Neural progenitor cell (in vitro differentiated cells): ENCODE measurements around the gene SLC1A4. TPM values are rescaled to one million over a fixed set of nuclear protein-coding genes. Genes with fewer than 3 reads are reported as not detected.

Experiments
- DNase-seq: peaks from one replicate; pipeline ENCODE4 v3.0.0-alpha.2; 2016; ENCODE audit warnings: low spot score
- H2AFZ ChIP-seq: fragments of 200-600 bp; sonication (generic); replicated peaks from 2 replicates; pipeline ENCODE4 v1.6.1; 2016; ENCODE audit warnings: antibody characterized with exemption
- H3F3A ChIP-seq: fragments of 200-600 bp; sonication (generic); 2 replicates; pipeline ENCODE4 v1.6.1; 2016; ENCODE audit warnings: antibody characterized with exemption, low read depth
- H3K27ac ChIP-seq: fragments of 200-600 bp; sonication (generic); 2 replicates; pipeline ENCODE4 v1.5.1; 2016; ENCODE audit warnings: mild to moderate bottlenecking
- H3K27me3 ChIP-seq: fragments of 200-600 bp; sonication (generic); 2 replicates; pipeline ENCODE4 v1.6.1; 2016; ENCODE audit warnings: mild to moderate bottlenecking, moderate library complexity
- H3K36me3 ChIP-seq: fragments of 200-600 bp; sonication (generic); 2 replicates; pipeline ENCODE4 v1.5.1; 2016
- H3K4me1 ChIP-seq: fragments of 200-600 bp; sonication (generic); 2 replicates; pipeline ENCODE4 v1.6.1; 2016; ENCODE audit warnings: mixed run types
- H3K4me2 ChIP-seq: fragments of 200-600 bp; sonication (generic); 2 replicates; pipeline ENCODE4 v1.6.1; 2016
- H3K4me3 ChIP-seq: fragments of 200-600 bp; sonication (generic); 2 replicates; pipeline ENCODE4 v1.5.1; 2016
- H3K79me2 ChIP-seq: fragments of 200-600 bp; sonication (generic); 2 replicates; pipeline ENCODE4 v1.6.1; 2016; ENCODE audit warnings: low read depth
- H3K9ac ChIP-seq: fragments of 200-600 bp; sonication (generic); 2 replicates; pipeline ENCODE4 v1.6.1; 2016
- H3K9me3 ChIP-seq: fragments of 200-600 bp; sonication (generic); 2 replicates; pipeline ENCODE4 v1.5.1; 2016; ENCODE audit warnings: low read depth
- H4K20me1 ChIP-seq: fragments of 200-600 bp; sonication (generic); 2 replicates; pipeline ENCODE4 v1.6.1; 2016; ENCODE audit warnings: low read depth
- H3K27ac Mint-ChIP-seq: 3 replicates; pipeline ENCODE4 v1.8.0; 2021; ENCODE audit warnings: mixed read lengths
- H3K27me3 Mint-ChIP-seq: 2 replicates; pipeline ENCODE4 v1.8.0; 2022; ENCODE audit warnings: low read depth, mild to moderate bottlenecking, inconsistent platforms, moderate library complexity, mixed read lengths; ENCODE audit not compliant: insufficient read depth
- H3K36me3 Mint-ChIP-seq: 3 replicates; pipeline ENCODE4 v1.8.0; 2021; ENCODE audit warnings: mixed read lengths
- H3K4me1 Mint-ChIP-seq: 3 replicates; pipeline ENCODE4 v1.8.0; 2021; ENCODE audit warnings: mixed read lengths
- H3K4me3 Mint-ChIP-seq: 3 replicates; pipeline ENCODE4 v1.8.0; 2021; ENCODE audit warnings: mild to moderate bottlenecking, moderate library complexity, mixed read lengths
- H3K9me3 Mint-ChIP-seq: 3 replicates; pipeline ENCODE4 v1.8.0; 2020; ENCODE audit warnings: mixed read lengths
- EZH2 ChIP-seq: fragments of 200-600 bp; sonication (generic); IDR thresholded peaks from 2 replicates; pipeline ENCODE4 v1.6.1; 2017; ENCODE audit warnings: antibody characterized with exemption, mild to moderate bottlenecking, moderate library complexity
- EZH2phosphoT487 ChIP-seq: fragments of 200-600 bp; sonication (generic); IDR thresholded peaks from 2 replicates; pipeline ENCODE4 v1.6.1; 2017; ENCODE audit warnings: antibody characterized with exemption
- total RNA-seq: library from RNA; depleted of rRNA; stranded (reverse); fragments of >200 nt; gene quantifications from 2 replicates; pipeline ENCODE4 v1.2.3, GENCODE V29; 2015; ENCODE audit warnings: low replicate concordance
- TF ChIP-seq, protein P1 (sequence below): fragments of 200-600 bp; sonication (generic); IDR thresholded peaks from 2 replicates; pipeline ENCODE4 v1.5.1; 2017; ENCODE audit warnings: antibody characterized with exemption, mild to moderate bottlenecking

SLC1A4 gene
- total RNA-seq, 1 donor from 2014 or later, result 1.3 TPM

DNA sequence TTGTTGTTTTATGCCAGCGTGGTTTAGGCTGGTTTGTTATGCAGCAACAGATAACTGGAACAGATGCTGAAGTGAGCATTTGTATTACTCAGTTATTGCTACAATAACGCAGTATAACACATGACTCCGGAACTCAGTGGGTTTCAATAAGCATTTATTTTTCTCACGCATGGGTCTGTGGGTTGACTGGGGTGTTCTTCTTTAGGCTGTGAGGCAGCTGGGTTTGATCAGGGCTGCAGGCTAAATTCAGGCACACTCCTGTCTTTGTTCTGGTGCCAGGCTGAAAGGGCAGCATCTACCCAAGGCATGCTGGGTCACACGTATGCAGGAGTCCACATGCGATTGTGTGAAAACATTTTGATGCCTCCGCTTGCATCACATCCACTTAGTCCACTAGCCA is 3.8 kb upstream of the SLC1A4 start:
- Histone ChIP-seq H2AFZ (no peak overlapping the region), H3K4me2 (no peak overlapping the region), H3K4me1 (peaks cover 15% of the 10 kb centered on the region), H3K36me3 (no peaks in the 10 kb centered on the region), H3K9ac (no peak overlapping the region), H4K20me1 (peaks cover 8% of the 10 kb centered on the region), H3K79me2 (no peaks in the 10 kb centered on the region), H3F3A (peaks cover 17% of the 10 kb centered on the region), H3K9me3 (no peaks in the 10 kb centered on the region), H3K4me3 (no peak overlapping the region), H3K27me3 (peaks cover 40% of the 10 kb centered on the region), H3K27ac (no peak overlapping the region)
- Mint-ChIP-seq H3K36me3 (peaks cover 2% of the 10 kb centered on the region), H3K4me3 (no peak overlapping the region), H3K4me1 (peaks cover 25% of the 10 kb centered on the region), H3K27ac (no peak overlapping the region), H3K27me3 (peaks cover 13% of the 10 kb centered on the region), H3K9me3 (no peaks in the 10 kb centered on the region)
- TF ChIP-seq, protein P1, sequence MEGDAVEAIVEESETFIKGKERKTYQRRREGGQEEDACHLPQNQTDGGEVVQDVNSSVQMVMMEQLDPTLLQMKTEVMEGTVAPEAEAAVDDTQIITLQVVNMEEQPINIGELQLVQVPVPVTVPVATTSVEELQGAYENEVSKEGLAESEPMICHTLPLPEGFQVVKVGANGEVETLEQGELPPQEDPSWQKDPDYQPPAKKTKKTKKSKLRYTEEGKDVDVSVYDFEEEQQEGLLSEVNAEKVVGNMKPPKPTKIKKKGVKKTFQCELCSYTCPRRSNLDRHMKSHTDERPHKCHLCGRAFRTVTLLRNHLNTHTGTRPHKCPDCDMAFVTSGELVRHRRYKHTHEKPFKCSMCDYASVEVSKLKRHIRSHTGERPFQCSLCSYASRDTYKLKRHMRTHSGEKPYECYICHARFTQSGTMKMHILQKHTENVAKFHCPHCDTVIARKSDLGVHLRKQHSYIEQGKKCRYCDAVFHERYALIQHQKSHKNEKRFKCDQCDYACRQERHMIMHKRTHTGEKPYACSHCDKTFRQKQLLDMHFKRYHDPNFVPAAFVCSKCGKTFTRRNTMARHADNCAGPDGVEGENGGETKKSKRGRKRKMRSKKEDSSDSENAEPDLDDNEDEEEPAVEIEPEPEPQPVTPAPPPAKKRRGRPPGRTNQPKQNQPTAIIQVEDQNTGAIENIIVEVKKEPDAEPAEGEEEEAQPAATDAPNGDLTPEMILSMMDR, result no peak
- no peak for TF ChIP-seq EZH2phosphoT487
- TF ChIP-seq EZH2, result no peak
- DNase-seq, result no peak

DNA sequence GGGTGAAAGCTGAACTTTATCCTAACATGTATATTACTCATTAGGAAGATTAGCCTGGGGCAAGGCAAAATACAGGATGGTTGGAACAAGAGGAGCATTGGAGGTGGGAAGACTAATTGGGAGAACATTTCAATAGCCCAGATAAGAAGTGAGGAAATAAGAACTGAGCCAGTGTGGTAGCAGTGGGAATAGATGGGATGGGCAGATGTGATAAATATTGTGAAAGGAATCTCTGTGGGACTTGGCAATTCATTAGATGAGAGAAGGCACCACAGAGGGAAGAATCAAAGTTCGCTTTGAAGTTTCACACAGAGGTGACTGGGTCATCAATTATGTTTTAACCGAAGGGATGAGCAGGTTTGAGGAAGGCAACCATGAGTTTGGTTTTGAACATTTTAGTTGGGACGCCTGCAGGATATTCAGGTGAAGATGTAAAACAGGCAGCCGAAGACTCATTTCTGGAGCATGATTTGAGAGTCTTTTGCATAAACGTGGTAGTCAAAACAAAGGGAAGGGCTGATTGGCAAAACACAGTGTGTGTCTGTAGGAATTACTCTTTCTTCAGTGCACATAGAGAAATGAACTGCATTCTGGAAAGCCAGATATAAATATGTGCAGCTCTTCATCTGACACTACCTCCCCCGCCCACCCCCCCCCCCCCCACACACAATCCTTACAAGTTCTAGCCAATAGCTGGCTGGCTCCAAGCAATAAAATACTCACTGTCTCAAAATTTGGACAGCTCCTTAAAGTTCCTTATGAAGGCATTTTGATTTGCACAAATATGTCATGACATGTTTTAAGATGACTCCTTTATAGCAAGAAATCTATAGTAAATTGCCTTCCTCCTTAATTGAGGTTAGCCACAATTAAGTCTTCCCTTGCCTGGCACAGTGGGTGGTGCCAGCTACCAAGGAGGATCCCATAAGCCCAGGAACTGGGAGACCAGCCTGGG is 1.9 kb upstream of the SLC1A4 start:
- Histone ChIP-seq H3K4me1 (peaks cover 15% of the 10 kb centered on the region), H3K9me3 (no peaks in the 10 kb centered on the region), H3K9ac (no peak overlapping the region), H4K20me1 (peaks cover 19% of the 10 kb centered on the region), H3K36me3 (no peaks in the 10 kb centered on the region), H3K27me3 (peaks cover 58% of the 10 kb centered on the region), H3F3A (peaks cover 23% of the 10 kb centered on the region), H2AFZ (no peak overlapping the region), H3K4me3 (peak overlapping the region; percentile 52), H3K79me2 (no peaks in the 10 kb centered on the region), H3K4me2 (peak overlapping the region; percentile 100), H3K27ac (no peak overlapping the region)
- TF ChIP-seq, protein P1, result no peak
- TF ChIP-seq EZH2 (no peak), EZH2phosphoT487 (no peak)
- Mint-ChIP-seq H3K36me3 (peaks cover 4% of the 10 kb centered on the region), H3K9me3 (no peaks in the 10 kb centered on the region), H3K4me1 (peaks cover 31% of the 10 kb centered on the region), H3K4me3 (peak overlapping the region; percentile 88), H3K27ac (peak overlapping the region; percentile 23), H3K27me3 (peaks cover 21% of the 10 kb centered on the region)
- no peak for DNase-seq

GRCh38 chr2:64987956-64988419 is 1.2 kb upstream of the SLC1A4 start:
- H3F3A ChIP-seq, result peaks cover 23% of the 10 kb centered on the region
- peaks cover 15% of the 10 kb centered on the region for H3K4me1 ChIP-seq
- peak overlapping the region; percentile 52 for H3K4me3 ChIP-seq
- H3K27me3 ChIP-seq, result peaks cover 65% of the 10 kb centered on the region
- no peaks in the 10 kb centered on the region for H3K36me3 ChIP-seq
- peak overlapping the region; percentile 100 for H3K4me2 ChIP-seq
- no peaks in the 10 kb centered on the region for H3K79me2 ChIP-seq
- no peaks in the 10 kb centered on the region for H3K9me3 Mint-ChIP-seq
- H3K27me3 Mint-ChIP-seq, result peaks cover 21% of the 10 kb centered on the region
- no peak for TF ChIP-seq EZH2phosphoT487
- TF ChIP-seq, protein P1, result no peak
- TF ChIP-seq EZH2, result no peak
- H3K36me3 Mint-ChIP-seq, result peaks cover 4% of the 10 kb centered on the region
- peaks cover 19% of the 10 kb centered on the region for H4K20me1 ChIP-seq
- no peak for DNase-seq
- H3K27ac ChIP-seq, result no peak overlapping the region
- H3K9me3 ChIP-seq, result no peaks in the 10 kb centered on the region
- H3K4me1 Mint-ChIP-seq, result peaks cover 28% of the 10 kb centered on the region
- H2AFZ ChIP-seq, result peak overlapping the region; percentile 91
- H3K27ac Mint-ChIP-seq, result peak overlapping the region; percentile 80
- no peak overlapping the region for H3K9ac ChIP-seq
- peak overlapping the region; percentile 88 for H3K4me3 Mint-ChIP-seq
